ENCODE measurements around the gene CPD.

- TF ChIP-seq EZH2 (IDR thresholded peaks at IDR 0.05; ENCODE audit: insufficient read depth, poor library complexity, severe bottlenecking) (no peak), EZH2phosphoT487 (IDR thresholded peaks at IDR 0.05; ENCODE audit: insufficient read depth, low read depth) (no peak)
These were observed 22.4 kb downstream of the CPD start for GRCh38 chr17:30401097-30401496.
